KBM-7 (cell line): ENCODE results near the gene DSTN.

Source experiments
- DNase-seq: peaks from one replicate; pipeline ENCODE4 v3.0.0-alpha.2; 2015
- in situ Hi-C: fragments of 300-500 bp; cut with MboI; formaldehyde crosslinking; loops from 2 replicates; pipeline ENCODE4 v1.14.3; 2020; ENCODE audit warnings: low sequenced_read_pairs, low pct_unique_long_range_greater_than_20kb, mixed read lengths

Gene DSTN

DNA sequence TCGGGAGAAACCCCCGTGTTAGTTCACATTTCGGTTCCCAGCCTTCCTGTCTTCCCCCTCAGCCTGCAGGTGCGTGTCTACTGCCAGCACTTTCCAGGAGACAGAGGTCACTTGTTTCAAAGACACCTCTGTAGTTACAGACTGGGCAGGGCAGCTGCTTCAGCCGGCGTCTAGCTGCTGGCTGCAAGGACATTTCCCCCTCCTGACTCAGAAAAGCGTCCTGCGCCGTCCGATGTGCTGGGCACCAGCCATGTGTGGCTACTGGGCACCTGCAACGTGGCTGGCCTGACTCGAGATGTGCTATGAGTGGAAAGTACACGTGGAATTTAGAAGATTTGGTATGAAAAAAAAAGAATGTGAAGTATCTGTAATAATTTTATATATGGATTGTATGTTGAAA is 74.6 kb downstream of the DSTN start:
- DNase-seq: no peak
- in situ Hi-C loops: no loop called here

DNA sequence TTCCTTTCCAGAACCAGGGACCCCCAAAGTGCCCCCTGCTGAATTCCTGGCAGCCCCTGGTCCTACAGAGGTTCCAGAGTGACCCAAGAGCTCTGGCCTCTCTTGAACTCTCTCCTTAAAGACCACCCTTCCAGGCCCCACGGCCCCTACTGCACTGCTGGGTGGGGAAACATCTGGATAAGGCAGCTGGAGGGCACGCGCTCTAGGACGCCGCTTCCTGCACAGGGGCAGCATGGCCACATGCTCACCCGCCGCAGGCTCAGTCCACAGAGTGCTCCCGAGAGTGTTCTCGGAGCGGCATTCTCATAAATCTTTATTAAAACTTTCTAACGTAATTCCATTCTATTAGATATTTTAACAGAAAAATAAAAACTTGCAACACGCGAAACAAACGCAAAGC is 75.1 kb downstream of the DSTN start:
- in situ Hi-C loops: no loop called here
- no peak for DNase-seq

DNA sequence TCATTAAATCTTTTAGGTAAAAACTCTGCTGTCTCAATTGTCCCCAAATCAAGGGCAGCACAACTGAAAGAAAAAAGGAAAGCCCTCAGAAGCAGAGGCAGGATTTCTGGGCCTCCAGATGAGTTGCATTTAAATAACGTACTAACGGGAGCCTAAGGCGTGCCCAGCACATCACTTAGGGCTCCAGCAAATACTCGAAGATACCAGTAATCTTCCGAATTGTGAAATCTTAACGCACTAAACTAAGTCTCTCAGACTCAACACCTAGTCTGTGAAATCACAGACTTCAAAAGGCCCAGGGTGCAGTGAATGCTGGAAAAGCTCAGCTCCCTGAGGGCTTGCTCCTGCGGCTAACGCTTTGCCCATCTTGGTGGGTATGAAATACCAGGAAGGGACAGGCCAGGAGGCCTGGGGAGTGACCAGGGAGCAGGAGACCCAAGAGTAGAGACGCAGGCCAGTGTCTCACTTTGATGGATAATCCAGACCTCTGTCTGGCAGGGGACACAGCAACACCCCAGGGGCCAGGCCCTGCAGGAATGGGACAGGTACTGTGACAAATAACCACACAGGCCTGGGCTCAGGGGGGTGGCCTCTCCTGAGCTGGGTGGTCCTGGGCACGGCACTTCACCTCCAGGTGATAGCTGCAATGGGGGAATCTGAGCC is 75.8 kb downstream of the DSTN start:
- DNase-seq: no peak
- in situ Hi-C loops: no loop called here

- in situ Hi-C loops: no loop called here
- no peak for DNase-seq
These were observed 76.5 kb downstream of the DSTN start for GRCh38 chr20:17646209-17646960.

GRCh38 chr20:17646961-17647301 is 77.1 kb downstream of the DSTN start:
- in situ Hi-C loops: no loop called here
- no peak for DNase-seq

GRCh38 chr20:17647391-17648314 is 77.8 kb downstream of the DSTN start:
- no peak for DNase-seq
- in situ Hi-C loops: no loop called here

DNA sequence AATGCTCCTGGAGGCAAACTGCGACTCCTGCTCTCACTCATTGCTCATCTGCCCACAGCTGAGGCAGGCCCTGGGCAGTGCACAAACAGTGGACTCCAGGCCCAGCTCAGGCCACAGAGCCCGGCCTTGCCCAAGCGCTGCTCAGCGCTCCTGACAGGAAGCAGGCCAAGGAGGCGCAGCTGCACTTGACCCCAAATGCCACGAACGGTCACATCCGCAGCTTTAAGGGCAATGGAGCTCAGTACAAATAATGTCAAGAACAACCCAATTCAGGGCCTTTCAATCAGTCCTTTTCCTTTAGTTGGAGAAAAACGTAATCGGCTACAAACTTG is 78.4 kb downstream of the DSTN start:
- DNase-seq: no peak
- in situ Hi-C loops: no loop called here

GRCh38 chr20:17648791-17649730 is 79.2 kb downstream of the DSTN start:
- in situ Hi-C loops: no loop called here

GRCh38 chr20:17650301-17651128 is 80.6 kb downstream of the DSTN start:
- in situ Hi-C loops: no loop called here
- DNase-seq: no peak

More at GRCh38 chr20:17648791-17649730, 79.2 kb downstream of the DSTN start:
- no peak for DNase-seq

DNA sequence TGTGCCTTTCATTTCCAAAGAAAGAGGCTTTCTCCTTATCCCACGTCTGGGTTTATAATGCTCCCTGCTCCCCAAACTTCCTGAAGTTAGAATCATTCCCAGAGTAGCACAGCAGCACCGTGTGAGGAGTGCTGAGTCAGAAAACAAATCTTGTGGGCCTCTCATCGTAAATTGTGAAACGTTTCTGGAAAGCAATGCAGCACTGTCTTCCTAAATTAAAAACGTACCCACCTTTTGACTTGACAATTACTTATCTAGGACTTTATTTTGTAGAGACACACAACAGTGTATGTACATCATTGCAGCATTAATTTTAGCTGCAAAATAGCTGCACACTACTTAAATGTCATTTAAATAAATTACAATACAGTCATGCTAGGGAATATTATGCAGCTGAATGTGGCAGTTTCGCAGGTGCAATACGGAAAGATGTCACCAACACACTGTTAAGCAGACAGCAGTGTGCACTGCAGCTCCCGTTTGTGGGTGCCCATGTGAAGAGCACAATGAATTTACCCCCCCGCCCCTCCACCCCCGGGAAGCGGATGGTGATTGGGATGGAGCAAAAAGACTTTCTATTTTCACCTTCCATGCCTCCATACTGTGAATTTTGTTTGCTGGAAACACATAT is 81.4 kb downstream of the DSTN start:
- in situ Hi-C loops: no loop called here
- no peak for DNase-seq

GRCh38 chr20:17651760-17652388 is 82.0 kb downstream of the DSTN start:
- DNase-seq: no peak
- in situ Hi-C loops: no loop called here

GRCh38 chr20:17652411-17652810 is 82.5 kb downstream of the DSTN start:
- in situ Hi-C loops: no loop called here
- DNase-seq: no peak

DNA sequence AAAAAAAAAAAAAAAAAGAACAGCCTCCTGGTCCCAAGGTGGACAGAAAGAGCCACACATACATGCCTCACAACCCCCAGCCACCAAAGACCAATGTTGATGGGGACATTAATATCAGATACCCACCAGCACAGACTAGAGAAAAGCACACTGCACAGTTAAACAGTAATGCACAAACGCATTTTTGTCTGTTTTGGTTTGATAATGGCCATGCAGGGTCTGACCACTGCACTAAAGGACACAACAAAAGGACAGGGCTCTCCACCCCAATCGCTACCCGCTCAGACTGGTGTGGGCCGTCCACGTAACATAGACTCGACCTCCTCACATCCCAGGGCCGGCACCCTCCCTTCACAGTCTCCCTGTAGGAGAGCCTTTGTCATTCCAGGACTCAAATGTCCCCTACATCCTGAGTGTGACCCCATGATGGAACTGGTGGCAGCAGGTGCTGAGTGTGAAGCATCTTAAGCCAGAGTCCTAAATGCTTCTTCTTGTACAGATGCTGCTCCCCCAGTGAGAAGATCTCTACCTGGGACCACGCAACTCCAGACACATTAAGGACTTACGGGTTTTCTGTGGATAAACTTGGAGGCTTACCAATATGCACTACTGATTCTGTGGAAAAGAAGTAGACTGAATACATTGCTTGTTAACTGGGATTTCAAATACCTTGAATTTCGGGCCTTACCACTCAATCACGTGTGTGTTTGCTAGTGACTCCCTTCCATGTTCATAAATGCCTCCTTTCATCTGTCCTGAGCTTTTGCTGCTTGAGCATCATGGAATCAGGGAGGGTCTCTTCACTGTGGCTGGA is 84.2 kb downstream of the DSTN start:
- in situ Hi-C loops: no loop called here
- no peak for DNase-seq

- DNase-seq: no peak
- in situ Hi-C loops: no loop called here
These were observed 84.9 kb downstream of the DSTN start for GRCh38 chr20:17654649-17655285.

- no peak for DNase-seq
- in situ Hi-C loops: no loop called here
These were observed 85.4 kb downstream of the DSTN start for GRCh38 chr20:17655286-17655651.

GRCh38 chr20:17655865-17656479 is 86.1 kb downstream of the DSTN start:
- no peak for DNase-seq
- in situ Hi-C loops: no loop called here
